Eye (tissue), 1 donor: ENCODE results near the gene RCBTB2.

Experiments
- DNase-seq: peaks from one replicate; pipeline ENCODE4 v3.0.0-alpha.2; 2015

Gene RCBTB2

DNA sequence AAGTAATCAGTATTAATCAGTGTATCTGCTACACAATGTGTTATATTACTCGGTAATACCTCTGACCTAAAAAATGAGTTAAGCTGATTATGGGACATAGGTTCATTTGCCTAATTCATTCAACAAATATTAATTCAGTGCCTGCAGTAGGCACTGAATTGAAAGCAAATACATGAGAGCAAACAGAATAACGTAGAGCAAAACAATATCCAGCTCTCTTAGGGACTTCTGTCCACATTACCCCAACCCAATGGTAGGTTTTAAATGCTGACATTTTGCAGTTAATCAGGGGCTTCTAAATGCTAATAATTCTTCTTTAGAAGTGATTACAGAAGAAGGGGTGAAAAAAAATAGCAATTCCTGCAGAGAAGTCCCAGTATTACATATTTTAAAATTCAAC, 4.9 kb downstream of the RCBTB2 start:
- DNase-seq: no peak

DNA sequence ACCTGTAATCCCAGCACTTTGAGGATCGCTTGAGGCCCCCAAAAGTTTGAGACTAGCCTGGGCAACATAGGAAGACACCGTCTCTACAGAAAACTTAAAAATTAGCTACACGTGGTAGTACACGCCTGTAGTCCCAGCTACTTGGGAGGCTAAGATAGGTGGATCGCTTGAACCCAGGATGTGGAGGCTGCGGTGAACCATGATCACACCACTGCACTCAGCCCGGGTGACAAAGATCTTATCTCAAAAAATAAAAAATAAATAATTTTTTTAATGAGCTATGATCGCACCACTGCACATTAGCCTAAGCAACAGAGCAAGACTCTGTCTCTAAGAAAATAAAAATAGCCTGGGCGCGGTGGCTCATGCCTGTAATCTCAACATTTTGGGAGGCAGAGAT, 6.6 kb downstream of the RCBTB2 start:
- DNase-seq: no peak

DNA sequence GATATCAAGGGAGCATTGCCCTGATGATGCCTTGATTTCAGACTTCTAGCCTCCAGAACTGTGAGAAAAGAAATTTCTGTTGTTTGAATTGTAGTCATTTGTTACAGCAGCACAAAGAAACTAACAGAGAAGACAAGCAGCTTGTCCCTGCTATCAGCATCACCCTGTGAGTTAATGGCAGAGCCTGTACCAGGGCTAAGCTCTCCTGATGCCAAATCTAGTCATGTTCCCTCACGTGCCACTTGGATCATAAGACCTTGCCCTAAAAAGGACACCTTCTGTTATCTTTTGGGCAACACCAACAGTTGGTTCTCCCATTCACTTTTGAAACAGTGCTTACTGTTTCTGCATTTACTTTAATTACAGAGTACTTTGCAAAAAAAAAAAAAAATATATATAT, 14.8 kb downstream of the RCBTB2 start:
- DNase-seq: no peak

DNA sequence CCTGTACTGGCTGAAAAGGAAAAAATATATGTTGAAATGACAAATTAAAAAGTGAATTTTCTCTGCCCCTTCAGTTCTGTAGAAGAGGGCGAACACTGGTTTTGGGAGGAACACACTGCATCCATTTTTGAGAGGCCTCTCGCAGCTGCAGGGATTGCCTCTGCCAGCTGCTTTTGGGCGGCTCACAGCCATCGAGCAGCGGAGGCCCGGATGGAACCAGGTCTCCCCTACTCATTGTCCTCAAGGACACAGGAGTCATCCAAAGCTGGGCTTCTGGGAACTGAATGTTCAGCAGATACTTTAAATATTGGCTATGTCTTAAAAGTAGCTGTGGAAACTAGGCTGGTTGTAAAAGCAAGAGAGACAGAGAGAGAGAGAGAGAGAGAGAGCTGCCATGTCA, 17.1 kb downstream of the RCBTB2 start:
- no peak for DNase-seq

DNA sequence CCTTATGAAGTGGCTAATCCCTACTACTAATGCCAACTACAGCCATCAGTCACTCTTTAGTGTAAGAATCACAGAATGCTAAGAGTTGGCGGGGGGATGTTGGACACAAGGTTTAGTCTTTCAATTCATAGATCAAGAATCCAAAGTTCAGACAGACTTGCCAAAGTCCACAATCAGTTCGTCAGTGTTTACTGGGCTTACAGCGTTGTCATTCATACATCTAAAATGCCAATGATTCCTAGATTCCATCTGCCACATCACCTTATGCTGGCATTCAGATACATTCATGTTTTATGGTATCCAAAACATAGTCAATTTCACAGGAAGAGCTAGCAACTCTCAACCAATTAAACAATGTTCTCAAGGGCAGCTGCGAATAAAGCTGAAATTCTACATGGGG, 18.1 kb downstream of the RCBTB2 start:
- no peak for DNase-seq

DNA sequence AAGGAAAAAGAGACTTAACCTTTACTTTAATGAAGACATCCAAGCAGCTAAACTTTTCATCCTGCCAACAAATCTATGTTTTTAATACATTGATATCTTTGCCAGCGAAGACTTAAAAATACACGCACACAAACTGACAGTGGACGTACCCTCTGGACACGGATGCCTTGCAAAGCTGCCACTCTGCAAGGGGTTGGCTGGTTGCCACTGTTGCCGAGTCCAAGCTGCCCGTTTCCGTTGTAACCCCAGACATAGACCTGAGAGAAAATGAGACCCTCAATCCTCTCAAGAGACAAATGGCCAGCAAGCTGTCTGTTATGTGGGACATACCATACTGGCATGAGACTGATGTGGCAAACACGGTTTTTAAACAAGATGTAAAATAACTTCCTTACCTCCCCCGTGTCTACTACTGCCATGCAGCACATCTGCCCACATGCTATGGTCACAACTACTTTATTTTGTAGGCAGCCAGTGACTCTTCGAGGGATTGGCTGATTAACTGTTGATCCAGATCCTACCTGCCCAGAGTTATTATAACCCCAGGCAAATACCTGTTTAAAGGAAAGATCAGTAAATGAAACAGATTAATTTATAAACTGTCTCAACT, 21.2 kb downstream of the RCBTB2 start:
- DNase-seq: no peak

DNA sequence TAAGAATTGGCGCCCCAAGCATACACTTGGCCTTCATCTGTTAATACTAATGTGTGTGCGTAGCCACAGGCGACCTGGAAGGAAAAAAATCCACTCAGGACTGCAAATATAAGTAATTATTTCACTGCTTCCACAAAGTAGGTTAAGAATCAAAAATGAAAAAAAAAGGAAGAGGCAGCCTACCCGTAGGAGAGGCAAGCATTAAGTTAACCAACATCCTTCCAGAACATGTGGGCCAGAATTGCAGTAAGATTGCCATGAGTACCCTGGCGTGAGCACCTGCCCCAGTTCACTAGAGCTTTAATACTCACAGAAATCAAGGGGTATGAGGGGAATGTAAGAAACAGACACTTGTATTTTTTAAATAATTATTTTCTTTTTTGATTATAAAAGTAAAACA, 22.2 kb downstream of the RCBTB2 start:
- no peak for DNase-seq

DNA sequence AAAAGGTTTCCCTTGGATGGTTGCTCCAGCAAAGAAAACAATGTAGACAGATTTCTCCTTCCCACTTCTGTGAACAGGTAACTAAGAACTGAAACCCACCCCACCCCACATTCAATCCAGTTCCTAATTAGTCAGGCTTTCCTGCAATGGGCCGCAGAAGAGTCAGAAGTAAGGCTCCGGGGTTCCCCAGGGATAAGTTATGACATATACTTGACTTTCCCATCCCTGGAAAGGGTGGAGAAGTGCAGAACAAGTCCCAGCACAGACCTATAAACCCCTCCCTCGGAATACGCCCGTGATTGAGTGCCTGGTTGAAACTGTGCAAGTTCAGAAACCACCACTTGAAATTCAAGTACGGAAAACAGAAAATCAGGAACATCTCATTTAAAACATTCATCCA, 24.9 kb downstream of the RCBTB2 start:
- DNase-seq: no peak

DNA sequence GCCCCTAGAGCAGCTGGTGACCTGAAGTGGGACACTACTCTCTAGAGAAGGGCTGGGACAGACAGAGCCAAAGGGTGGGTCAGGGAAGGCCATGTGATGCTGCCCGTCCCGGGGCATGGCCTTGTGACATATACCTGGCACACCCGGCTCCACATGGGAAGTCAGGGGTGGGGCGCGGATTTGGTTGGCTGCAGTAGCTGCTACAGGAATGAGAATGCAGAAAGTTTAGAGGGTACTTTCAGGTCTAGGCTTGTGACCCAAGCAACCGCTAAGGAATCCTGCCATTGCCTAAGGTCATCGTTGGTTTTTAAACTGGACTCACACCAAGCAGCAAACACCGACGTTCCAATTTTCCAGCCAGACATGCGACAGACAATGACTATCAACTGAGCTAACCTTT, 25.9 kb downstream of the RCBTB2 start:
- no peak for DNase-seq

DNA sequence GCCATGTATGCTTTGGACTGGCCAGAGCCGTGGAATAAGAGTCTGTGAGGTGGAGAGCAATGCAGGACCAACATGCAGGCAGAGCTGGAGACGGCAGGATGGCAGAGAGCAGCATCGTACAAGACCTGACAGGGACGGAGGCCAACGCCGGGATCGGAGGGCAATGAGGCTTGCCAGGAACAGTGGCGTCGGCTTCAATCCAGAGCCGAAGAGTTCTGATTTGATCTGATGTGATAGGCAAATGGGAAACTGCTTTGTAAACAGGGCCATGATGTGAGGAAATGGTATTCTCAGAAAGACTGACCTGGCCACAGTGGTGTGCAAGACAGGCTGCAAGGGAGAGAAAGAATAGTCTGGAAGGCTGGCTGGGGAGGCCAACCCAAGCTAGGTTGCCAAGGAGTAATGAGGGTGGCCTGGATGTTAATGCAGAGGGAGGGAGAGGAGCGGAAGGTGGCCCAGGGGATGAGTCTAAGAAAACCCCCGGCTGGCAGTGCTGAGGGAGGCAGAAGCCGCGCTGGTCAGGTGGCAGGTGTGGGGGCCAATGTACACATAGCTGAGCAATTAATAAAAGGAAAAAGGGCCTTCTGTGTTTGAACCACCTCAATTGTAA, 26.7 kb downstream of the RCBTB2 start:
- DNase-seq: no peak

DNA sequence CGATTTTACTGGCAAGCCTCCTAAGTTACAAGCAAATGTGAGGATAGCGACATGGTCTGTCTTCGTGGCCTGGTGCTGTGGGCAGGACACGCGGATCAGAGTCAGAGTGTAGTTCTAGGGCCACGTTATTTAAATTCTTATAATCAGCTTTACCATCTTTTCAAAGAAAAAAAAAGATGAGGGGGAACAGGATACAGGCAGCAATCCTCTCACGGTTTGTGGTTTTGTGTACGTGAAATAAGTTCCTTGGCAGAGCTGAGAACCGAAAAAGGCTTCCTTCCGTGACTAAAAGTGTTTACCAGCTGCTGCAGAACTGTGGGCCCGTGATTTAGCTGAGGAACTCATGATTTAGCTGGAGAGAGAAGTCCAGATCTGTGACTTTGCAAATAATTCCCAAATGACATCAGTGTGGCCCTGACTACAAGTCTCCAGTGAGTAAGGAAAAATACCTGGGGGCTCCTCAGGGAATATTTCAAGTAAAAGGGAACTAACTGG, 27.2 kb downstream of the RCBTB2 start:
- no peak for DNase-seq

DNA sequence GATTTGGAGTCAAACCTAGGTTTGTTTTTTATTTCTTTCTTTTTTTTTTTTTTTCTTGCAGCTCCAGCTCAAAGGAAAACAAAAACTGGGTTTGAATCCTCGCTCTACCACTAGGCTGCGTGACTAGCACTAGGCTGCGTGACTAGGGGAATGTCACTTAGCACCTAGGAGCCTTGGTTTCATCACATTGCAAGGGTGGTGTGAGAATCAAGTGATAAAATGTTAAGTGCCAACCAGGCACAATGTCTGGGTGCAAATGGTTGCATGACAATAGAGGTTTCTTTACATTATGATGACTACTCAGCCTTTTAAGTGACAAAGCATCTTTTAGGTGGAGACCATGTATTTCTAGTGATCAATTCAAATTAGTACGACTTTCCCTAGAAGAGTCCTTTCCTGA, 27.9 kb downstream of the RCBTB2 start:
- DNase-seq: no peak

DNA sequence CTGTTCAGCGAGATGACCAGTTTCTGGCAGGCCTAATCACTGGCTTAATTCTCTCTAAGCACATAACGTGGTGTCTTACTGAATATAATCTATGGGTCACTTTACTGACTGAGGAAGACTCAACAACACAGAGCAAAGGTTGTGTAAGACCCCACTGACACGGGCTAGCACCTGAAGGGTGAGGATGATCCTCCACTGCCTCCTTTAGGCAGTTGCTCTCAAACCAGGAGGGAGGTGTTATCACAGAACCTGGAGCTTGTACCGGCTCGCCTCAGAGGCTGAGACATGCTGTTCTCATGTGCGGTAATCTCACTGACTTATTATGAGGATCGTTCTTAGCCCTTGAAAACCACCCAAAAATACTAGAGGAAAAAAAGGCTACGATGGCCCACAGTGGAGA, 28.3 kb downstream of the RCBTB2 start:
- DNase-seq: no peak

DNA sequence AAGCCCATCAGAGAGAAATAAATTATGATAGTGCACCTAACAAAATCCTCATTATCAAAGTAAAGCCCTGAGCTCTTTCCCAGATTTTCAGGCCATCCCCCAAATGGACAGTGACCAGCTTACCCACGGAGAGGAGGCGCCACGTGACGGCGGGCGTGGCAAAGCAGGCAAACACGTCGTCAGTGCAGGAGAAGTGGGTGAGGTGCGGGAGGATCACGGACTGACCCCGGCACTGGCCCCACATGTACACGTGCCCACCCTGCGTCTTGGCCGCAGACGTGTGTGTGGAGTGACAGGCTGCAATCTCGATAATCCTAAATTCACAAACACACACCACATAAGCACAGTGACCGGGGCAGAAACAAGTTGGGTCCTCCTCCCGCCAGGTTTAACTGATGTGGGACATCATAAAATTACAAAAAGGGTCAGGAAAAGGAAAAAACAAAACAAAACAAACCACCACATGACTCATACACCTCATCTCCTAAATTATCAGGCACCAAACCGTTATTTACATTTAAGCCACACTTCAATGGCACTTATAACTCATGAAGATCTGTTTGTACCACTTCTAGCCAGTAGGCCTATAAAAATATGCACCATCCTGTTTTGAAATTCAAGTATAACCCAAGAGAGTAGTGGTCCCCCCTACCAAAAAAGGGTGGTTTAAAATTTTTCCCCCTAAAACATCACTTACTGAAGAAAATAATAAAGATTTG, 30.1 kb downstream of the RCBTB2 start:
- no peak for DNase-seq

DNA sequence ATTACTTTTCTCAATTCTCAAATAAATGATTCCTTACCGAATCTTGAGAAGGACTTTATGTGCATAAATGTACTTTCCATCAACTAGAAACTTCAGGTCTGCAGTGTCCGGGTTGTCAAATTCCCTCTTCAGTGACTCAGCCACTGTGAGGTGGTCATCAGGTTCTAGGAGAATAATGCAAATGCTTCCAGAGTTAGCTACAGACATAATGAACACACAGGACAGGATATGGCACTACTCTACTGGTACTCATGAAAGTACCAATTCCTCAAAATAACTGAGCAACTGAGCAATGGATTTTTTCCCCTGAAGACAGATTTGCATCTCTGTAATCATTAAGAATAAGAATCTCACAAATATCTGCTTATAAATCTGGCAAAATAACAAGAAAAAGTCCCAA, 31.2 kb downstream of the RCBTB2 start:
- no peak for DNase-seq

DNA sequence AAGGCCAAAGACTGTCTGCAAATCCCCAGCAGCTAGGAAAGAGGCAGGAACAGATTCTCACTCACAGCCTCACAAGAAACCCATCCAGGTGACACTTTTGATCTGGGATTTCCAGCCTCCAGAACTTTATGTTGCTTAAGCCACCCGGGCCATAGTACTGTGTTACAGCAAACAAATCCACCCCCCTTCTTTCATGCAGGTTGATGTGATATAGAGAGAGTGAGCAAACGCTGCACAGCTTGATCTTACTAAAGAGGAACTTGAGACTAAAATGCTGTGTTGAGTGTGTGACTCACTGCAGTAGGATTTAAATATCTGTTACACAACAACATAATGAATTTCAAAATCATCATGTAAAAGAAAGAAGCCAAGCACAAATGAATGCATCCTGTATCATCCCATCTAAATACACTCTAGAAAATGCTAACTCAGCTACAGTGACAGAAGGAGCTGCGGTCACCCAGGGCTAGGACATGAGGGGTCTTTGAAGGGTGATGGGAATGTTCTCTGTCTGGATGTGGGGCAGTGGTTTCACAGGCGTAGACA, 32.2 kb downstream of the RCBTB2 start:
- DNase-seq: no peak

DNA sequence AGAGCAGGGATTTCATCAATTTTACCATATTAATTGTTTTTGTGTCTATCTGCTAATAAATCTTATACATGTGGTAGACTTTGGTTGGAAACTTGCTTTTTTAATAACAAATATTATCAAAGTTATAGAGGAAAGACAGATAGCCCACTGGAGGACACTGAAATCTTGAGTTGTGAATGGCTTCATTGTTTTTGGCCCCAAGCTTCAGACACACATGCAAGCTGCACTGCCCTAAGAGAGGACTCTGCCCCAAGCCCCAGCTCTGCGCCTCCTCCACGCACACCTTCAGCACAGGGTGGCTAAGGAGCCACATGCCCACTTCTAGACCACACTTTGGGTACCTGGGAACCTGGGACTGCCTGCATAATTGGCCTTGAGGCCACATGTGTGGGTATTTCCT, 35.2 kb downstream of the RCBTB2 start:
- no peak for DNase-seq

DNA sequence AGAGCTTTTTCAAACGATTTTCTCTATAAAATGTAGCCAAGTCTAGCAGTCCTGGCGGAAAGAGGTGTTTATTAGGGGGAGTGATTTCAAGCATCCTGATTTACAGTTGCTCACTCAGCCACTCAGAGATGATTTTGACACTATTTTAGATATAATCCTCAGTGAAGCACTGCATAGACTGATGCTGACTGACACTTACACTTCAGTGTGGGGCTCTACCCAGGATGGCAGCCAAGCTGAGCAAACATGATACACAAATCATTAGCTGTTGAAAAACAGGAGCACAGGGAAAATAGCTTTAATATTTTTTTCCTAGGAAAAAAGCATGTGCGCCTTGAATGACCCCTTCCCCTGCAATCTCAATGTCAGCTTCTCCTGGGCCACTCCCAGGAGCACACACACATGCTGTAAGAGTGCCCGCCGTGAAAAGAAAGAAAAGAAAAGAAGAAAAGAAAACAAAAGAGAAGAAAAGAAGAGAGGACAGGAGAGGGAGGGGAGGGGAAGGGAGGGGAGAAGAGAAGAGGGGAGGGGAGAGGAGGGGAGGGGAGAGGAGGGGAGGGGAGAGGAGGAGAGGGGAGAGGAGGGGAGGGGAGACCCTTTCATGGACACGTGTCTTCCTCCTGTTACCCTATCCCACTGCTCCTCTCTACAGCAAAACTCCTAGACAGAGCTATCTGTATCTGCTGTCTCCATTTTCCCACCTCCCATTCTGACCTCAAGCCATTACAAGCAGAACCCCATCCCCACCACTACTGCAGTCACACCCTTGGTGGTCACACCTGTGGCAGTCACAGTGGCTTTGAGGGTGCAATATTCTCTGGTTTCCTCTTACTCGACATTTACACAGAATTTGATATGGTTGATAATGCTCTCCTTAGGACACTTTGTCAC, 36.4 kb downstream of the RCBTB2 start:
- DNase-seq: no peak

DNA sequence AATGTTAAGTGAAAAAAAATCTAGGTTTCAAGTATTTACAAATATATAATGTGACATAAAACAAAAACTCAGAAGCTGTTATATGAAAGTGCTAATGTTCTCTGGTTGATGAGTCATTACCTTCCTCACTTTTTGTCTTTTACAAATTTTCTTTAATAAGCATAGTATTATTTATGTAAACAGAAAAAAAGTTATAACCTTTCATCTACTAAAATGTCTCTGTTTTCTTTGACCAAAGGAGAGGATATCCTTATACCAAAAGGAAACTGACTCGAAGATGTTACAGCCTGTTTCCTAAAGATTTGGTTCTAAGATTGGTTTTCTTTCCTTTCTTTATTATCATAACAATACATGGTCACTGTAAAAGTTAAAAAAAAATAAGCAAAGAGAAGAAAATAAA, 38.0 kb downstream of the RCBTB2 start:
- DNase-seq: no peak

DNA sequence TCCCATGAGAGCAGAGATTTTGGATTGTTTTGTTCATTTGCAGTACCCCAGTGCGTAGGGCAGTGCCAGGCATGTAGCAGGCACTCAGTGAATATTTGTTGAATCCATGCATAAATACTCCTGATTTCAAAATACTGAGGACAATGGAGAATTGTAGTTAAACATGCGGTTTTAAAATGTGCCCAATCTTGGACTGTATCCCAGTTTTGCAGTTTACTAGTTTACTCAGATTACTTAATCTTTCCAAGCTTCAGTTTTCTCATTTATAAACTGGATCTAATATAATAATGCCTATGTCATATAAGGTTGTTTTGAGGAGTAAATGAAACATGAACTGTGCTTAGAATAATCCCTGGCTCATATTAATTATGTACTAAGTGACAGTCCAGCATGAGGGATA, 39.0 kb downstream of the RCBTB2 start:
- DNase-seq: no peak

DNA sequence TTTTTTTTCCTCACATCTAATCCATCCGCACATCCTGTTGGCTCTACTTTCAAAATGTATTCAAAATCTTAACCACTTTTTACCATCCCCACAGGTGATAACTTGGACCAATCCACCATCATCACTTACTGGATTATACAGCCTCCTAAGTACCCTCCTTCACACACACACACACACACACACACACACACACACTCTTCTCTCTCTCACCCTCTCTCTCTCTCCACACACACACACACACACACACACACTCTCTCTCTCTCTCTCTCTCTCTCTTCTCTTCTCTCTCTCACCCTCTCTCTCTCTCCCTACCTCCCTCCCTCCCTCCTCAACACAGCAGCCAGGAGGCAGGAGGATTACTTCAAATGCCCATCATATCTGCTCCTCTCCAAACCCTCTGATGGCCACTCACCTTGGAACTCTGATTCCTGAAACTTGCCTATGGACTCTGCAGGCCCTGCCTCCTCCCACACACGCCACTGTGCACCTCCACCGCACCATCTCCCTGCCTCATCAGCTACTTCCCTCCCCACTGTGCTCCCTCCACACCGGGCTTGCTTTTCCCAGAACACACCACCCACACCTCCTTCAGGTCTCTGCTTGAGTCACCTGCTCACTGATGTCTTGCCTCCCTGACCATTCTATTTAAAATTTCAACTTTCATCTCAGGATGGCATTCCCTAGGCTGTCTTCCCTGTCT, 39.7 kb downstream of the RCBTB2 start:
- DNase-seq: no peak

DNA sequence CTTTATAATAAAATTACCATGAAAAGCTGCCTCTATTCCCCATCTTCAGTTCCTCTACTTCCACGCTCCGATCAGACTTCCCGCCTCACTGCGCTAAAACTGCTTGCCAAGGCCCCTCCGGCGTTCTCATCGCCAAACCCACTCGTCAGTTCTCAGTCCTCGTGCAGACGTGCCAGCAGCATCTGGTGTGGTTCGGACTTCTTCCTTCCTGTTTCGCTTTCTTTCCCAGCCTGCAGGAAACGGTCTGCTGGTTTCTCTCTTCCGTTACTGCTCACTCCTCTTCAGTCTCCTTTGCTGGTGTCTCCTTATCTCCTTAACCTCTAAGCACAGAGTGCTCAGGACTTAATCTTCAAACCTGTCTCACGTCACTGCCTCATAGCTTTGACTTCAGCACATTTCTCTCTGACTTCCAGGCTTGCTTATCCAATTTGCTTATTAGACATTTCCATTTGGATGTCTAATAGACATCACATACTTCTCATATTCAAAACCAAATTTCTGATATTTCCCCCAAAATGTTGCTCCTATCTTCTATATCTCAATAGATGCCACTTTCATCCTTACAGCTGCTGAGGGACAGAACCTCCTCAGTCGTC, 40.3 kb downstream of the RCBTB2 start:
- no peak for DNase-seq
